GM19238 (cell line): Measurements from ENCODE around the gene IL21R.
A peak's percentile ranks its signal among the peaks of the same experiment; 100 is the strongest.
"Not testable (repeated sequence)": the region's sequence is repeated elsewhere in the genome, so short reads cannot be mapped to it uniquely, and the experiment has no call there.

ENCODE experiments used
- DNase-seq: peaks from one replicate; pipeline ENCODE4 v3.0.0; 2011; ENCODE audit warnings: low spot score; ENCODE audit not compliant: insufficient read length

The IL21R gene

GRCh38 chr16:27374804-27375425 is 27.1 kb upstream of the IL21R start:
- peak; percentile 51 for DNase-seq

- no peak for DNase-seq
These were observed 24.1 kb upstream of the IL21R start for GRCh38 chr16:27377666-27378485.

- no peak for DNase-seq
These were observed 23.0 kb upstream of the IL21R start for GRCh38 chr16:27378871-27379481.

GRCh38 chr16:27379919-27380318 is 22.1 kb upstream of the IL21R start:
- DNase-seq: no peak

- DNase-seq: no peak
These were observed 20.7 kb upstream of the IL21R start for GRCh38 chr16:27381236-27381635.

GRCh38 chr16:27381974-27382855 is 19.8 kb upstream of the IL21R start:
- no peak for DNase-seq

GRCh38 chr16:27383556-27384243 is 18.3 kb upstream of the IL21R start:
- no peak for DNase-seq

- DNase-seq: no peak
These were observed 17.5 kb upstream of the IL21R start for GRCh38 chr16:27384425-27384824.

GRCh38 chr16:27385398-27385797 is 16.6 kb upstream of the IL21R start:
- no peak for DNase-seq

GRCh38 chr16:27386674-27387073 is 15.3 kb upstream of the IL21R start:
- DNase-seq: no peak

- no peak for DNase-seq
These were observed 14.2 kb upstream of the IL21R start for GRCh38 chr16:27387724-27388123.

GRCh38 chr16:27389272-27389961 is 12.6 kb upstream of the IL21R start:
- no peak for DNase-seq

GRCh38 chr16:27390151-27390550 is 11.8 kb upstream of the IL21R start:
- no peak for DNase-seq

- no peak for DNase-seq
These were observed 9.3 kb upstream of the IL21R start for GRCh38 chr16:27392671-27393070.

GRCh38 chr16:27394516-27394915 is 7.5 kb upstream of the IL21R start:
- DNase-seq: no peak

- not testable (repeated sequence) for DNase-seq
These were observed 3.6 kb upstream of the IL21R start for GRCh38 chr16:27398341-27398893.

GRCh38 chr16:27398894-27399853 is 2.8 kb upstream of the IL21R start:
- no peak for DNase-seq

- DNase-seq: no peak
These were observed 2.0 kb upstream of the IL21R start for GRCh38 chr16:27399969-27400368.
